Measurements from ENCODE around the gene CNTNAP5. TPM values are rescaled to one million over a fixed set of nuclear protein-coding genes. Genes with fewer than 3 reads are reported as not detected.

CNTNAP5 gene
- total RNA-seq, 1 donor from 2014 or later: 5.0 TPM

DNA sequence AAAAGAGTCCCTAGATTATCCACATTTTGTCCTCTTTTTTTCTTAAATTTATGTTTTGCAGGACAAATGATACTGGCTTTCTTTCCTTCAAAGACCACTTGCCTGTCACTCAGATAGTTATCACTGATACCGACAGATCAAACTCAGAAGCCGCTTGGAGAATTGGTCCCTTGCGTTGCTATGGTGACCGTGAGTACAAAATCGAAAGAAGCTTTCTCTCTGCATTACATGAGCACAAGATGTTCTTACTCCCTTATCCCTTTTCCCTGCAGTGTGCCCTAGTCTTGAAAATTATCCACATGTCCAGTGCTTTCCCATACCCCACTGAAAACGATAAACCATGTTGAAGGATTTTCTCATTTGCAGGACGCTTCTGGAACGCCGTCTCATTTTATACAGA is 738.5 kb downstream of the CNTNAP5 start:
- TF ChIP-seq, protein P1, sequence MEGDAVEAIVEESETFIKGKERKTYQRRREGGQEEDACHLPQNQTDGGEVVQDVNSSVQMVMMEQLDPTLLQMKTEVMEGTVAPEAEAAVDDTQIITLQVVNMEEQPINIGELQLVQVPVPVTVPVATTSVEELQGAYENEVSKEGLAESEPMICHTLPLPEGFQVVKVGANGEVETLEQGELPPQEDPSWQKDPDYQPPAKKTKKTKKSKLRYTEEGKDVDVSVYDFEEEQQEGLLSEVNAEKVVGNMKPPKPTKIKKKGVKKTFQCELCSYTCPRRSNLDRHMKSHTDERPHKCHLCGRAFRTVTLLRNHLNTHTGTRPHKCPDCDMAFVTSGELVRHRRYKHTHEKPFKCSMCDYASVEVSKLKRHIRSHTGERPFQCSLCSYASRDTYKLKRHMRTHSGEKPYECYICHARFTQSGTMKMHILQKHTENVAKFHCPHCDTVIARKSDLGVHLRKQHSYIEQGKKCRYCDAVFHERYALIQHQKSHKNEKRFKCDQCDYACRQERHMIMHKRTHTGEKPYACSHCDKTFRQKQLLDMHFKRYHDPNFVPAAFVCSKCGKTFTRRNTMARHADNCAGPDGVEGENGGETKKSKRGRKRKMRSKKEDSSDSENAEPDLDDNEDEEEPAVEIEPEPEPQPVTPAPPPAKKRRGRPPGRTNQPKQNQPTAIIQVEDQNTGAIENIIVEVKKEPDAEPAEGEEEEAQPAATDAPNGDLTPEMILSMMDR (conservative IDR thresholded peaks at IDR 0.05): no peak
- no peaks in the 10 kb centered on the region for H3K36me3 Mint-ChIP-seq
- H3K4me3 Mint-ChIP-seq: no peak overlapping the region
- H3K9me3 Mint-ChIP-seq: no peaks in the 10 kb centered on the region
- H3K27me3 Mint-ChIP-seq: no peaks in the 10 kb centered on the region
- no peak overlapping the region for H3K27ac Mint-ChIP-seq
- H3K4me1 Mint-ChIP-seq (ENCODE audit: unreplicated experiment): no peaks in the 10 kb centered on the region
- DNase-seq (ENCODE audit: extremely low spot score, unreplicated experiment): no peak

DNA sequence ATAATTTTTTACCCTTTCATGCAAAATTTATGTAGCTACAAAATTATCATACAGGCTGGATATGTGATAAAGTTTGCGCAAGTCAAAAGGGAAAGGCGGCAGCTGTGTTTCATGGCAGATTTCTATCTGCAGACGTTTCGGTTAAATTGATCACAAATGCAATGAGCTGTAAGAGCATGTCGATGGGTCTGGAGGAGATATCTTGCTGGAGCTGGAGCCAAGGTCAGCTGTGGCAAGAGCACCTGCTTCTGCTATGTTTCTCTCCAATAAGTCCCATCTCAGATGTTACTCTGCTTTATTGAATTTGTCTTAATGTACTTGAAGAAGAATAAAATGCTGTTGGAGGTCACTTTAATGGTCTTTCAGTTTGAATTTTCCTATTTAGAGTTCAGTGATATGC is 749.7 kb downstream of the CNTNAP5 start:
- H3K4me1 Mint-ChIP-seq (ENCODE audit: unreplicated experiment): no peaks in the 10 kb centered on the region
- no peak overlapping the region for H3K27ac Mint-ChIP-seq
- peaks cover 3% of the 10 kb centered on the region for H3K27me3 Mint-ChIP-seq
- H3K9me3 Mint-ChIP-seq: no peaks in the 10 kb centered on the region
- no peak overlapping the region for H3K4me3 Mint-ChIP-seq
- TF ChIP-seq, protein P1 (conservative IDR thresholded peaks at IDR 0.05): no peak
- DNase-seq (ENCODE audit: extremely low spot score, unreplicated experiment): no peak
- H3K36me3 Mint-ChIP-seq: no peaks in the 10 kb centered on the region

DNA sequence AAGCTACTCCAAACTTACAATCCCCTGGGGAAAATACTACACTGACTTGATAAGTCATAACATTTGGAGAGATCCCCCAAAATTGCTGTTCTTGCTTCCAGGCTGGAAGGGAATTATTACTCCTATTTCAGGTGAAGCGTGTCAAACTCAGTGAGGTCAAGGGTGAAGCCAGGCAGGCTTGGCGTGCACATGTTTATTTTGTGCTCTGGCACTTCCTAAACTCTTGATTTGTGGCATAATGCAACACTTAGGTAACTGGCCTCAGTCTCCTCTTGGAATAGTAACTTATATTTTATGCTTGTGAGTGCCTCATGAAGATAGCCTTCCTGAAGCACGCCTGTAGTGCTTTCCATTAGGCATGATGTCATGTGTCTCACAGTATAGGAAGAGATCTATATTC is 751.2 kb downstream of the CNTNAP5 start:
- Mint-ChIP-seq H3K4me3 (no peak overlapping the region), H3K4me1 (ENCODE audit: unreplicated experiment) (no peaks in the 10 kb centered on the region), H3K27me3 (peaks cover 3% of the 10 kb centered on the region), H3K27ac (no peak overlapping the region), H3K36me3 (no peaks in the 10 kb centered on the region), H3K9me3 (no peaks in the 10 kb centered on the region)
- TF ChIP-seq, protein P1 (conservative IDR thresholded peaks at IDR 0.05): no peak
- no peak for DNase-seq (ENCODE audit: extremely low spot score, unreplicated experiment)

DNA sequence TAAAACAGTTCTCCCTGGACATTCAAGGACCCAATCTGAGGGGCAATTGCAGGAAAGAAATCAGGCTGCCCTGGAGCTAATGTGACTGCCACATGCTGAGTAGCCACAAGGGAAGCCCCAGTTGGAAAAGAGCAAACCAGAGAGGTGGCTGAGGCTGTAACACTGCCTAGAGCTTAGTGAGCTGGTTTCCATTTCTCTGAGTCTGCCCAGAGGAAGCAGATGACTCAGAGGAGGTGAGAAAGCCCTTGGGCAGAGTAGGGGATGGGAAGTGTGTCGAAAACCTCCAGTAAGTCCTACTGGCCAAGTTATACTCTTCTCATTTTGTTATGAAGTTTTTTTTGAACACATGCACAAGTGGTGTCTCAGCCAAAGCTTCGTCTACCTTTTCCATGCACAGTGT is 753.0 kb downstream of the CNTNAP5 start:
- Mint-ChIP-seq H3K27ac (no peak overlapping the region), H3K36me3 (no peaks in the 10 kb centered on the region), H3K4me1 (ENCODE audit: unreplicated experiment) (no peaks in the 10 kb centered on the region), H3K9me3 (no peaks in the 10 kb centered on the region), H3K4me3 (no peak overlapping the region), H3K27me3 (peaks cover 3% of the 10 kb centered on the region)
- DNase-seq (ENCODE audit: extremely low spot score, unreplicated experiment): no peak
- TF ChIP-seq, protein P1 (conservative IDR thresholded peaks at IDR 0.05): no peak

DNA sequence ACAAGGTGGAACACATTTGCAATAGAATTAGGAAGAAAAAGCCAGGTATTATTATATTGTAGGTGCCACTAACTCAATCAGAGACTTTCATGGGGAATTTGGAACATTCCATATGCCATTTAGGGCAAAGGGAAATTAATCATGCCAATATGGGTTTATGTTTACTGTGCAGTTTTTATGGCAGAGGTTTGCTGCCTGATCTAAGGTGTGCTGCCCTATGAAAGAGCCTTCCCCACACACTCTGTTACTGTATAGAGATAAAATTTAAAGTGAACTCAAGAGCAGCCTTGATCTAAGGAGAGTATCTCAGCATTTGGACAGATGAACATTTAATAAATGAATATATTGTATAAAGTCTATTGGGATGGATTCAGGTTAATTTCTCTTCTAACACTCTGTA is 771.6 kb downstream of the CNTNAP5 start:
- no peak for DNase-seq (ENCODE audit: extremely low spot score, unreplicated experiment)
- H3K4me1 Mint-ChIP-seq (ENCODE audit: unreplicated experiment): no peaks in the 10 kb centered on the region
- no peak overlapping the region for H3K4me3 Mint-ChIP-seq
- H3K9me3 Mint-ChIP-seq: no peaks in the 10 kb centered on the region
- no peaks in the 10 kb centered on the region for H3K27me3 Mint-ChIP-seq
- TF ChIP-seq, protein P1 (conservative IDR thresholded peaks at IDR 0.05): no peak
- no peaks in the 10 kb centered on the region for H3K36me3 Mint-ChIP-seq
- H3K27ac Mint-ChIP-seq: no peak overlapping the region

DNA sequence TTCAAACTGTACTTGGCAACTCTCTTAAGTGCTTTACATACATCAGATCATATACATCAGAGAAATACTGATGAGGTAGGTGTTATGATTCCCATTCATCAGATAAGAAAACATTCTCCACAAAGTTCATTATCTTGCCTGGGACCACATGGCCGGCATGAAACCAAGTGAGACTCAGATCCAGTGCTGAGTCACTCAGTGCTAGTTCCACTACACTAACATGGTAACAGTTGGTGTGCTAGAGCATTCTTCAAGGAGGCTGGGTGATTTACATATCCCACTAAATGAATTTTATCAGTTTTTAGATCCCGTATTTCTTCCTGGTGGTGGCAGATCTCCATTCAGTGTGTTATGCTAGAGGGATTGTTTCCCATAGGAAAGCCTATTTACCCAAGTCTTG is 772.0 kb downstream of the CNTNAP5 start:
- no peak for DNase-seq (ENCODE audit: extremely low spot score, unreplicated experiment)
- no peaks in the 10 kb centered on the region for H3K36me3 Mint-ChIP-seq
- no peaks in the 10 kb centered on the region for H3K9me3 Mint-ChIP-seq
- H3K4me3 Mint-ChIP-seq: no peak overlapping the region
- H3K27me3 Mint-ChIP-seq: no peaks in the 10 kb centered on the region
- no peak overlapping the region for H3K27ac Mint-ChIP-seq
- H3K4me1 Mint-ChIP-seq (ENCODE audit: unreplicated experiment): no peaks in the 10 kb centered on the region
- TF ChIP-seq, protein P1 (conservative IDR thresholded peaks at IDR 0.05): no peak

Data from type B pancreatic cell (in vitro differentiated cells).